GM21619 (cell line): ENCODE measurements around the gene GOLGA5.
"Not testable (repeated sequence)": the region's sequence is repeated elsewhere in the genome, so short reads cannot be mapped to it uniquely, and the experiment has no call there.

Experiments used
- ATAC-seq: cut with Tn5 transposase; IDR thresholded peaks from one replicate; pipeline ENCODE4 v1.9.1; 2021; ENCODE audit not compliant: unreplicated experiment

GOLGA5 gene

DNA sequence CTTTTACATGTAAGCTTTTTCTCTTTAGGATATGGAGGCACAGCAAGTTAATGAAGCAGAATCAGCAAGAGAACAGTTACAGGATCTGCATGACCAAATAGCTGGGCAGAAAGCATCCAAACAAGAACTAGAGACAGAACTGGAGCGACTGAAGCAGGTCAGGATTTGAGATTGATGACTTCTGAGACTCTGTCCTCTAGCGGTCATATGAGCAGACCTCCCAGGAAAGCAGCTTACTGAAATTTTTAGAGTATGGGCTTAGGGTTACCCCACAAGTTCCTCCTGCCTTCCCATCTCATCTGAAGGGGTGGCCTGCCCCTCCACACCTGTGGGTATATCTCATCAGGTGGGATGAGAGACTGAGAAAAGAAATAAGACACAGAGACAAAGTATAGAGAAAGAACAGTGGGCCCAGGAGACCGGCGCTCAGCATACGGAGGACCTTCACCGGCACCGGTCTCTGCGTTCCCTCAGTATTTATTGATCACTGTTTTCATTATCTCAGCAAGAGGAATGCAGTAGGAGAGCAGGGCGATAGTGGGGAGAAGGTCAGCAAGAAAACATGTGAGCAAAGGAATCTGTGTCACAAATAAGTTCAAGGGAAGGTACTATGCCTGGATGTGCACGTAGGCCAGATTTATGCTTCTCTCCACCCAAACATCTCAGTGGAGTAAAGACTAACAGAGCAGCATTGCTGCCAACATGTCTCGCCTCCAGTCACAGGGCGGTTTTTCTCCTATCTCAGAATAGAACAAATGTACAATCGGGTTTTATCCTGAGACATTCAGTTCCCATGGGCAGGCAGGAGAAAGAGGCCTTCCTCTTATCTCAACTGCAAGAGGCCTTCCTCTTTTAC is 25.8 kb downstream of the GOLGA5 start:
- not testable (repeated sequence) for ATAC-seq

DNA sequence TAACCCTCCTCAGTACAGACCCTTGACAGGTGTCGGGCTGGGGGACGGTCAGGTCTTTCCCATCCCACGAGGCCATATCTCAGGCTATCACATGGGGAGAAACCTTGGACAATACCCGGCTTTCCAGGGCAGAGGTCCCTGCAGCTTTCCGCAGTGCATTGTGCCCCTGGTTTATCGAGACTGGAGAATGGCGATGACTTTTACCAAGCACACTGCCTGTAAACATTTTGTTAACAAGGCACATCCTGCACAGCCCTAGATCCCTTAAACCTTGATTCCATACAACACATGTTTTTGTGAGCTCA is 26.4 kb downstream of the GOLGA5 start:
- not testable (repeated sequence) for ATAC-seq

DNA sequence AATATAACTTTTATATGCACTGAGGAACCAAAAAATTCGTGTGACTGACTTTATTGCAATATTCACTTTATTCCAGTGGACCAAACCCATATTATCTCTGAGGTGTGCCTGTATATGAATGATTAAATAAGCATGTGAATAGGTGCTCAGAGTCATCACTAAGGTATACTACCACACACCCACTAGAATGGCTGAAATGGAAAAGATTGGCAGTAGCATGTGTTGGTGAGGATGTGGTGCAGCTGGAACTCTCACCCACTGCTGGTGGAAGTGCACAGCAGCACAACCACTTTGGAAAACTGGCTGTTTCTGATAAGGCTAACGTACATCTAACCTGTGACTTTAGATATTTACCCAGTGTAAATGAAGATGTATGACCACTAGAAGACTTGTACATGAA is 36.8 kb downstream of the GOLGA5 start:
- no peak for ATAC-seq

DNA sequence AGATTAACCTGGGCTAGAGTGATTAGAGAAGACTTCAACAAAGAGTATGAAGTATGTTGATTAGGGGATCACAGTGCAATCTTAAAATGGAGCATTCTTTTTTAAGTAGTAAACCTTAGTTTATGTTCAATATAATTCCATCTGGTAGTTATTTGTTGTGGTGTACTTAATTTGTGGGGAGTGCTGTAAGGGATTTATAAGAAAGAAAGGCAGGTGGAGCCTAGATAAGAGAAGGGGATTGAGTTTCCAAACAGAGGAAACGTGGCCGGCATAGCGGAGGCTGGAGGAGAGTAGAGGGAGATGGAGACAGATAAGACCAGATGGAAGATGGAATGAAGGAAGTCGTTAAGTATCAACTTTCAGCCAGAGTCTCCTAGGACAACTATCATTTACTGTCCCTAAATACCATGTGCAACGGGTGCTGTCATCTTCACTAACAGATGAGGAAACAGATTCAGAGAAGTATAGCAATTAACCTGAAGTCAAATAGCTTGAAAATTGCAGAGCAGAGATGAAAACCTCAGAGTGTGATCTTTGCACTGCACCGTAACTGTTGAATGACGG is 38.1 kb downstream of the GOLGA5 start:
- ATAC-seq, result no peak

DNA sequence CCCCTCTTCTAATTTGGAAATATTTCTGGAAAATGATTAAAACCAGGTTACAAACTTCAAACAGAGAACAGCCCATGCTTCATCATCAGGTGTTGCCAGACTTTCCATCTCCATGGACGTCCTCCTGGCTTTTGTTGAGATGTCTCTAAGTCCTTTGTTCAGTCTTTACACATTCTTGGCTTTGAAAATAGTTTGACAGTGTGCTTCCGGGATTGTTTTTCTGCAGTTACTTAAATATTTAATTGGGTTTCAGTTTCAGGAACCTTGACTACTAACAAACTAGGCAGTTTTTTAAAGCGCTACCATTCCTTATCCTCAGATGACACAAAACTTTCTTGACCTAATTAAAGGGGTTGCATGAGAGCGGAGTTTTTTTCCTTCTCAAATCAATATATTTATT is 47.8 kb downstream of the GOLGA5 start:
- ATAC-seq, result no peak

DNA sequence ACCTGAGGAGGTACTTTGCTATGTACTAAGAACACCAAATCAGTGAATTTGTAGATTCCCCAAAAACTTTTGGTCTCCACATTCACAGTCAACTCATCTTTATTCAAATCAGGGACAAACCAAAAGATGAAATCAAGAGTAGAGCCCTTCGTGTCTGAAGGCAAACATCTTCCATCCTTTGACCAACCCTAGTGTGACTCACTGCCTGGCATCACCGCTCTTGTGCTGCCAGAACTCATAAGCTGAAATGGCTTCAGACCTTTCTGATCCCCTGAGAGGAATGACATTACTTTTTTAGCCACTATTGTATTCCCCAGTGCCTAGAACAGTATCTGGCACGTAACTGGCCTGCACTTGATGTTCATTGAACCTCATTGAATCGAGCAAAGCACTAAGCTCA is 50.1 kb downstream of the GOLGA5 start:
- ATAC-seq, result peak; percentile 48

DNA sequence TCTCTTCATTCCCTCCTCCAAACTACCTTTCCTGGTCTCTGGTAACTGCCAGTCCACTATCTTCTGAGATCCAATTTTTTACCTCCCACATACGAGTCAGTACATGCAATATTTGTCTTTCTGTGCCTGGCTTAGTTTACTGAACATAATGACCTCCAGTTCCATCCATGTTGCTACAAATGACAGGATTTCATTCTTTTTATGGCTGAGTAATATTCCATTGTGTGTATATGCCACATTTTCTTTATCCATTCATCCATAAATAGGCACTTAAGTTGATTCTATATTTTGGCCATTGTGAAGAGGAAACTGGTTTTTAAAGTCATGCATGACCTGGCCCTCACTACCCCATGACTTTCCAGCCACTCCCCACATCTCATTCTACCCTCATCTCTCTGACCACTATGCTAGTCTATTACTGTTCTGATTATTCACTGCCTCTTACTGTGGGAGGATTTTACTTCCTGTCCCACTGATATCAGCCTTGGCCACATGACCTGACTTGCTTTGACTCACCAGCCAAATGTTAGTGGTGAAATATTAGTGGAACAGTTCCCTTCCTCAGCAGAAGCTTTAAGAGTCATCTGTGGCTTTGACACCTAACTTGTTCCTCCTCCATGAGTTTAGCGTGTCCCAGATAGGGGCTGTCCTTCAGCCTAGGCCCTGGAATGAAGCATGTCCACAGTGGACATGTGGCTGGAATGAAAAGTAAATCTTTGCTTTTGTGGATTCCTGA is 52.2 kb downstream of the GOLGA5 start:
- ATAC-seq, result peak; percentile 81

DNA sequence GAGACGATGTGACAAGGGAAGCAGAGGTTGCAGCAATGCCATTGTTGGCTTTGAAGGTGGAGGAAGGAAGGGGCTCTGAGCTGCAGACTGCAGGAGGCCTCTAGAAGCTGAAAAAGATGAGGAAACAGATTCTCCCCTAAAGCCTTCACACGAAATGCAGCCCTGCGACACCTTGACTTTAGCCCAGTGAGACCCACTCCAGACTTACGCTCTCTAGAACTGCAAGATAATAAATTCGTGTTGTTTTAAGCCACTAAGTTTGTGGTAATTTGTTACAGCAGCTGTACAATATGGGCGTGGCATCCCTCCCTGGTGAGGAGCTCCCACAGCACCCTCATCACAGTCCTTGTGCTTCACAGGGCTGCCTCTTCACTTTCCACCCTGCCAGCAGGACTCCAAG is 53.2 kb downstream of the GOLGA5 start:
- no peak for ATAC-seq

DNA sequence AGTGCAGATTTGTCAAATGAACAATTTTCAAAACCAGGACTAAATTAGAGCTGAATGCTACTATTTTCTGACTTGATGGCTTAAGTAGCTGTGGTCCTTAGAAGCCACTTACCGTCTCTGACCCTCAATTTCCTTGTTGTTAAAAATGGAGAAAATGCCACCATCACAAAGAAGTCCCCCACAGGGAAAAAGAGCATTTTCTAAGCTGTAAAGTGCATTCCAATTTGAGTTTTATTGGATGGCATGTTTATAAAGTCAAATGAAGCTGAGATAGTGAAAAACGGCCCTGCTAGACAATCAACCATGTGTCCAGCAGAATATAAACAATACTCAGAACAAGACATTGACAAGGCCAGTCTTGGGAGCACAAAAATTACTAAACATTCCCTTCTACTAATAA is 53.6 kb downstream of the GOLGA5 start:
- ATAC-seq, result no peak

DNA sequence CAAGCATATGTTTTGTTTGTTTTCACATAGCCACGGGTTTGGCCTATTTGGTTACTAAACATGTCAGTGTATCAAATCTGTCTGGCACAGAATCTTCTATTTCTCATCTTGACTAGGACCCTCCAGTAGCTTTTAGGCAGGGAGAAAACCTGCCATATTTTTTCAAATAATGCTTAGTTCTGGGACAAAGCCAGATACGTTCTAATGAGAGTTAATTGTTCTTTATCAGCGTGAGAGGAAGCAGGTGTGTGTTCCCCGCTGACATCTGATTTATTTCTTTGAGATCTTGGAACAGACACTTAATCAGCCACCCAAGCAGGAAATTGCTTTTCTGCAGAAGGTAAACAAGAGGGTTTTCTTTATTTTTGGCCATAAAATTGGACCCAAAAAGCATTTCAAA is 54.8 kb downstream of the GOLGA5 start:
- ATAC-seq, result no peak

DNA sequence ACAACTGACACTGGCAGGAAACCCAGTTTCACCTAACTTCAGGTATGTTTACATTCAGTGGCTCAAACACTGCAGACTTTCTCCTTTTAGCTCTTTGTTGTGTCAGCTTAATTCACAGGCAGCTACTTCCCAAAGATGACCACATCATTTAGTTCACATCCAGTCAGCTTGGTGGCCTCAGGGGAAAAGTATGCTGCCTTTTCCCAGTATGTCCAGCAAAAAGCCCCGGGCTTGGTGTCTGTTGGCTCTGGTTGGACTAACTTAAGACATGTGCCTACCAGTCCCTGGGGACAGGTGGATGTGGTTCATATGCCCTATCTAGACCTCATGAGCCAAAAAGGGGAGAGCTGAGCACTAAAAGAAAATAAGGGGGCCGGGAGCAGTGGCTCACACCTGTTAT is 56.4 kb downstream of the GOLGA5 start:
- ATAC-seq, result no peak

DNA sequence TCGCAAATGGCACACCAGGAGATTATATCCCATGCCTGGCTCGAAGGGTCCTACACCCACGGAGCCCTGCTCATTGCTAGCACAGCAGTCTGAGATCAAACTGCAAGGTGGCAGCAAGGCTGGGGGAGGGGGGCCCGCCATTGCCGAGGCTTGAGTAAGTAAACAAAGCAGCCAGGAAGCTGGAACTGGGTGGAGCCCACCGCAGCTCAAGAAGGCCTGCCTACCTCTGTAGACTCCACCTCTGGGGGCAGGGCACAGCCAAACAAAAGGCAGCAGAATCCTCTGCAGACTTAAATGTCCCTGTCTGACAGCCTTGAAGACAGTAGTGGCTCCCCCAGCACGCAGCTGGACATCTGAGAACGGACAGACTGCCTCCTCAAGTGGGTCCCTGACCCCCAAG is 59.0 kb downstream of the GOLGA5 start:
- ATAC-seq, result not testable (repeated sequence)

DNA sequence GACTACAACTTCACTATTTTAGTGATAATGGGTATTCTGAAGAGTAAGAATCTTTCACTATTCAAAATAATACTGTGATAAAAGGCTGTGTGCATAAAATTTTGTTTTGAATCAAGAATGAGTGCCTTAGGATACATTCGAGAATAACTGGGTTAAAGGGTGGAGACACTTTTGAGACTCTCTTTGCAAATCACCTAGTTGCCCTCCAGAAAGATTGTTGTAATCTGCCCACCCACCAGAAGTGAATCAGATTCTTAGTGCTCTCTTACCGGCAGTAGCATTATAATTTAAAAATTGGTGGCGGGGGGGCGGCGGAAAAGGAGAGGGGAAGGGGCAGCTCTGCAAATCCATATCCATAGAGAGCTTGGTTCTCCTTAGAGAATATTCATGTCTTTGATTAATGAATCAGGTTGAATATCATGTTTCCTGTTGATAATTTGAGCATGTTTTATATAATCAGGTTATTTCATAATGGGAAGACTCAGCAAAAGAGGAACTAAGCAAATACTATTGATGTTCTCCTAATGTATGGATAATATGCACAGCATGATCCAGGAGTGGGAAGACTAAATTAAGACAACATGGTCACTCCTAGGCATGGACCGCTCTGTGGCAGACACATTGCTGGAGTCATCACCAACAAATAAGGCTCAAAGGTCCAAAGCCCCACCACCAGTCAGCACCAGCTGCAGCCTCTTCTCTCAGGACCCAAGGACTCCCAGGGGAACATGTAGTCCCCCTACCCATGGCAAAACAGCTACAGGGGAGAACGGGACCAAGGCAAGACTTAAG is 66.1 kb downstream of the GOLGA5 start:
- no peak for ATAC-seq

DNA sequence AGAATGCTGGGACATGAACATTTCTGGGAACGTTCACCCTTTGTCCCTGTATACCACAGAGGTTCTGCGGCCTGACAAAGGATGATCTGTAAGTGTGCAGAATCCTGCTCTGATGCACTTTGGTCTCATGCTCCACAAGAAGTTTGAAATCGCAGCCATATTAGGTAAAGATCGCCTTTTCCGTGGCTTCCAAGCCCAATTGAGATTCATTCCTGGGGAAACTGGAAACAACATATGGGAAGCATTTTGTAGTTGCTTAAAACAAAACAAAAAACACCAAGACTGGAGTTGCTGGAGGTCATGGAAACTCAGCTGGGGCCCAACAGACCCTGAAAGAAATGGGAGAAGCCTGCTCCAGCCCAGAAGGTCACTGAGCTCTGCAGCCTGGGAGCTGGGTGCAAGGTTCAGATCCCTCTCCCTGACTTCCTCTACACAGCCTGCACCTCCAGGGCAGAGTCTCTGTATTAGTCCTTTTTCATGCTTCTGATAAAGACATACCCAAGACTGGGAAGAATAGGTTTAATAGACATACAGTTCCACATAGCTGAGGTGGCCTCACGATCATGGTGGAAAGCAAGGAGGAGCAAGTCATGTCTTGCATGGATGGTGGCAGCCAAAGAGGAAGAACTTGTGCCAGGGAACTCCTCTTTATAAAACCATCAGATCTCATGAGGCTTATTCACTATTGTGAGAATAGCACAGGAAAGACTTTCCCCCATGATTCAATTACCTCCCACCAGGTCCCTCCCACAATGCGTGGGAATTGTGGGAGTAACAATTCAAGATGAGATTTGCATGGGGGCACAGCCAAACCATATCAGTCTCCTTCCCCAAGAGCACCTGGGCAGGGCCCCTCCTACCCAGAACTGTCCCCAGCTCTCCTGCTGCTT is 68.0 kb downstream of the GOLGA5 start:
- ATAC-seq, result no peak

DNA sequence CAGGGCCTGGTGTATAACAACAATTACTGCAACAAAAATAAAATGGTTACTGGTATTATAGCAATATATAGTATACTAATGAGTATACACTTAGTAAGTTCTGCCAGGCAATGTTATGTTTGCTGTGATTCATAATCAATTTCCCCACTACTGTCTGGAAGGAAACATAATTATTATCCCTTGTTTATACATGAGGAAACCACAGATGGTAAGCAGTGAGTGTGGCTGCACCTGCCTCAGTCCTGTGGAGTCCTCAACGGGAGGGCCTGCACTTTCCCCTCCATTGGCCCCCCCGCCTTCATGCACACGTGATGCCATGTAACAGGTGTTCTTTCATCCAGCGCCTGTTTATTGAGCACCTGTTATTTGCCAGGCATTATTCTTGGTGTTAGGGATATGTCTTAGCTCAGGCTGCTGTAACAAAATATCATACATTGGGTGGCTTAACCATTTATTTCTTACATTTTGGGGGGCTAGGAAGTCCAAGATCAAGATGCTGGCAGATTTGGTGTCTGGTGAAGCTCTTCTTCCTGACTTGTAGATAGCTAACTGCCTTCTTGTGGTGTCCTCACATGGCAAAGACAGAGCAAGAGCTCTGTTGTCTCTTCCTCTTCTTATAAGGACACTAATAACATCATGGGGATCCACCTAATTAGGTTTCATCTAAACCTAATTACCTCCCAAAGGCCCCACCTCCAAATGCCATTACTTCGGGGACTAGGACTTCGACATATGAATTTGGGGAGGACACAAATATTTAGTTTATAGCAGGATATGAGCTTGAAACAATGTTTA is 69.4 kb downstream of the GOLGA5 start:
- no peak for ATAC-seq

DNA sequence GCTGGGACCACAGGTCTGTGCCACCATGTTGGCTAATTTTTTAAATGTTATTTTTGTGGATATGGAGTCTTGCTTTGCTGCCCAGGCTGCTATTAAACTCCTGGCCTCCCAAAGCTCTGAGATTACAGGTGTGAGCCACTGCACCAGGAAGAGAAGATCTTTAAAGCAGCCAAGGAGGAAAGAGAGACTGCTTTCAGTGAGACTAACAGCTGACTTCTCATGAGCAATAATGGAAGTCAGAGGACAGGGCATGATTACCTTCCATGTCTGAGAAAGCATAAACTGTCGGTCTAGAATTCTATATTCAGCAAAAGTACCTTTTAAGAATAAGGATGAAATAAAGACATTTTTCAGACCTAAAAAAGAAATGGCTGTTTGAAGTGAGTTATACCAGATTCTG is 71.6 kb downstream of the GOLGA5 start:
- no peak for ATAC-seq

DNA sequence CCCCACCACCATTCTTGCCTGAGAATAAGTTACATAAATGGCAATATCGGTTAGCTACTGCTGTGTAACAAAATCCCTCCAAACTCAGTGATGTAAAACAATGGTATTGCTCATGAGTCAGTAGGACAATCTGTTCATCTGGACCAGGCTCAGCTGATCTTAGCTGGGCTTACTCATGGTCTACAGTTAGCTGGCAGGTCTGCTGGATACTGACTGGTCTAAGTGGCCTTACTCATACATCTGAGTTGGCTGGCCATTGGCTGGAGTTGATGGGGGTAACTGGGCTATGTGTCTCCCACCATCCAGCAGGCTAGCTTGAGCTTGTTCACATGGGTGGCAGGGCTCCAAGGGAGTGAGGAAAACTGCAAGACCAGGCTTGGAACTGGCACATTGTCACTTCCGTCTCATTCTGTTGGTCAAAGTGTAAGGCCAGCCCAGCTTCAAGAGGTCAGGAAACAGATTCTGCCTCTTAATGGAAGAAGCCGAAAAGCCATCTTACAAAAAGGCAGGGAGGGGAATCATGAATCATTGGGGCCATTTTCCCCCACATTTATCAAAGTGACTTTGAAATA is 72.2 kb downstream of the GOLGA5 start:
- no peak for ATAC-seq

DNA sequence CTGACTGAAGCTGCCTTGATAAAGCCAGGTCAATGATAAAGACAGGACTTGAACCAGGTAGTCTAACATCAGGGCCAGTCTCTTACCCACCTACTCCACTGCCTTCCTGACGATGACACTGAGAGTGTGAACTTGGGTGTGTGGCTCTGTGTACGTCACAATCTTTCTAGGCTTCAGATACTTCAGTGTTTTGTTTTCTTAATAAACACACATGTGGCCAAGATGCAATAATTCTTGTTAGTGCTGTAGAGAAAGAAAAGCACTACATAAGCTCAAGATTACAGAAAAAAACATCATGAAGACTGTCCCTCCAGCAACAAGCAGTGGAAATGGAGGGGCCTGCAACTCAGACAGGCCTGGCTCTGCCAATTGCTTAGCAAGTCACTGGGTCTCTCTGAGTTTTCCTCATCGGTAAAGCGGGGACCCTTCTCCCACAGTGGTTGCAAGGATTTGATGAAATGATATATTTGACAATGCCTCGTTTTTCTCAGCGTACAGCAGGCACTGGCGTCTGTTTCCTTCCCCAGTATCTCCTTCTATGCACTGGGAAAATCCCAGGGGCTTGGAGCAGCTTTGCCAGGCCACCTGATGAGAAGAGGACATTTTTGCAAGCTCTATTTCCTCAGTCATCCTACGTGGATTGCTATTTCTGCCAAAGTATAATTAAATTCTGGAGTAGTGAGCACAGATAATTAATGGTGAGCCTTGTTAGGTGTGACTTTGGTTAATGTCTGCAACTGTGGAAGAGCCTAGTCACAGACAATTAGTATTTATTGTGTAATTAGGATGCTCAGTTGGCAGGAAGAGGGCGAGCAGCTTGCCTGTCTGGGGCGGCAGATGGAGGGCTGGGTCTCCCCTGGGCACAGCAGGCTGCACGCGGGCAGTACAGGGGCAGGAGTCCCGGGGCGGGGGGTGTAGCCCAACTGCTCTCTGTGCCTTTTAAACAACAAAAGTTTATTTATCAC is 73.1 kb downstream of the GOLGA5 start:
- ATAC-seq, result no peak
